Astrocyte (in vitro differentiated cells and primary cell): ENCODE measurements around the gene PCDHAC2.

Source experiments
- CTCF ChIP-seq: IDR thresholded peaks from 2 replicates; pipeline ENCODE4 v1.5.1; 2011; ENCODE audit warnings: low read depth, mild to moderate bottlenecking, inconsistent platforms, low read length, moderate library complexity; ENCODE audit not compliant: insufficient read depth
- EZH2 ChIP-seq: IDR thresholded peaks from 2 replicates; pipeline ENCODE4 v1.6.1; 2012; ENCODE audit warnings: mild to moderate bottlenecking, low read length, inconsistent platforms; ENCODE audit not compliant: insufficient read depth

GRCh38 chr5:140953234-140953633 is 13.0 kb upstream of the PCDHAC2 start:
- TF ChIP-seq CTCF (no peak), EZH2 (no peak)
